ENCODE results near the gene DST. TPM values are rescaled to one million over a fixed set of nuclear protein-coding genes. Genes with fewer than 3 reads are reported as not detected.

The DST gene
- total RNA-seq, 1 experiment from 2014 or later = 132 TPM

GRCh38 chr6:56685102-56685733, 42.5 kb upstream of the DST start:
- Mint-ChIP-seq H3K4me1 (peaks cover 24% of the 10 kb centered on the region), H3K9me3 (no peaks in the 10 kb centered on the region), H3K27ac (0 out of 2 replicates have a peak overlapping the region, but pooled peaks have one; percentile 12), H3K27me3 (ENCODE audit: low read depth) (no peaks in the 10 kb centered on the region), H3K4me3 (no peak overlapping the region), H3K36me3 (no peaks in the 10 kb centered on the region)
- ChIA-PET POLR2A (no interaction called here), CTCF (interaction anchor here (0.8 kb wide), 1 partner anchor 24 kb away, joined by 4 read pairs; no protein-coding TSS in a partner anchor)
- no peak for ATAC-seq
- no peak for TF ChIP-seq HMGXB4 (CRISPR knock-in tag; IDR thresholded peaks at IDR 0.05)
- TF ChIP-seq CTCF (IDR thresholded peaks at IDR 0.05) = no peak
- TF ChIP-seq JUN (CRISPR knock-in tag; IDR thresholded peaks at IDR 0.05) = no peak
- no peak for TF ChIP-seq ARID4B (CRISPR knock-in tag; IDR thresholded peaks at IDR 0.05; ENCODE audit: borderline replicate concordance)
- no peak for TF ChIP-seq ZNF532 (CRISPR knock-in tag; IDR thresholded peaks at IDR 0.05; ENCODE audit: borderline replicate concordance)
- TF ChIP-seq TEAD4 (CRISPR knock-in tag; IDR thresholded peaks at IDR 0.05) = no peak
- TF ChIP-seq TCF7 (CRISPR knock-in tag; IDR thresholded peaks at IDR 0.05; ENCODE audit: low read depth) = no peak
- TF ChIP-seq ZBTB21 (CRISPR knock-in tag; IDR thresholded peaks at IDR 0.05; ENCODE audit: borderline replicate concordance) = no peak
- no peak for TF ChIP-seq ZNF281 (CRISPR knock-in tag; IDR thresholded peaks at IDR 0.05)
- no peak for TF ChIP-seq AR (CRISPR knock-in tag; IDR thresholded peaks at IDR 0.05)
- TF ChIP-seq ZNF317 (CRISPR knock-in tag; IDR thresholded peaks at IDR 0.05; ENCODE audit: borderline replicate concordance, low read depth) = no peak
- TF ChIP-seq NR1H2 (CRISPR knock-in tag; IDR thresholded peaks at IDR 0.05) = no peak
- TF ChIP-seq SOX15 (CRISPR knock-in tag; IDR thresholded peaks at IDR 0.05) = no peak
- TF ChIP-seq E2F1 (CRISPR knock-in tag; IDR thresholded peaks at IDR 0.05) = no peak
- TF ChIP-seq ETV6 (CRISPR knock-in tag; IDR thresholded peaks at IDR 0.05) = no peak
- no peak for TF ChIP-seq TEAD1 (CRISPR knock-in tag; IDR thresholded peaks at IDR 0.05)
- DNase-seq (ENCODE audit: low spot score) = no peak

Measured in WTC11 (cell line).